Thyroid gland (tissue), 4 donors: Measurements from ENCODE around the gene RAP1GAP2.

ENCODE experiments used
- CTCF ChIP-seq, 6 experiments: fragments of 200-600 bp in 3 of 6; fragments of 450-650 bp in 3 of 6; sonication (generic) in 3 of 6; IDR thresholded peaks; one replicate each; pipeline ENCODE4 v1.5.1; 2016 to 2019; ENCODE audit warnings: antibody characterized with exemption in 6 of 6, mild to moderate bottlenecking in 2 of 6, inconsistent platforms in 1 of 6, moderate library complexity in 1 of 6
- POLR2A ChIP-seq, 2 donors: fragments of 450-650 bp; IDR thresholded peaks; one replicate each; pipeline ENCODE4 v1.6.1; 2017; ENCODE audit warnings: antibody characterized with exemption in 2 of 2, mild to moderate bottlenecking in 2 of 2, moderate library complexity in 1 of 2

GRCh38 chr17:2961446-2961845 lies 165.2 kb downstream of the RAP1GAP2 start:
- TF ChIP-seq CTCF (IDR thresholded peaks at IDR 0.05): no peak
- TF ChIP-seq POLR2A (IDR thresholded peaks at IDR 0.05): no peak
